Neural cell (in vitro differentiated cells): ENCODE results near the gene TNRC6A.

ENCODE experiments used
- CTCF ChIP-seq: fragments of 450-650 bp; IDR thresholded peaks from 2 replicates; pipeline ENCODE4 v1.5.1; 2014; ENCODE audit warnings: antibody characterized with exemption, mild to moderate bottlenecking, moderate library complexity; ENCODE audit not compliant: poor library complexity, severe bottlenecking
- EP300 ChIP-seq: fragments of 450-650 bp; conservative IDR thresholded peaks from 2 replicates; pipeline ENCODE4 v1.6.1; 2014; ENCODE audit warnings: antibody characterized with exemption, mild to moderate bottlenecking, moderate library complexity; ENCODE audit not compliant: poor library complexity, severe bottlenecking
- EZH2 ChIP-seq: fragments of 200-600, 300-800 bp; shearing (Covaris generic), sonication (generic); IDR thresholded peaks from 2 replicates; pipeline ENCODE4 v1.6.1; 2014; ENCODE audit warnings: antibody characterized with exemption, low read length, borderline replicate concordance, mild to moderate bottlenecking; ENCODE audit not compliant: insufficient read depth, poor library complexity, severe bottlenecking
- MXI1 ChIP-seq: fragments of 450-650 bp; conservative IDR thresholded peaks from 2 replicates; pipeline ENCODE4 v1.6.1; 2014; ENCODE audit warnings: antibody characterized with exemption, mild to moderate bottlenecking; ENCODE audit not compliant: poor library complexity, severe bottlenecking
- RAD21 ChIP-seq: fragments of 450-650 bp; conservative IDR thresholded peaks from 2 replicates; pipeline ENCODE4 v1.6.1; 2014; ENCODE audit warnings: antibody characterized with exemption, mild to moderate bottlenecking, moderate library complexity

DNA sequence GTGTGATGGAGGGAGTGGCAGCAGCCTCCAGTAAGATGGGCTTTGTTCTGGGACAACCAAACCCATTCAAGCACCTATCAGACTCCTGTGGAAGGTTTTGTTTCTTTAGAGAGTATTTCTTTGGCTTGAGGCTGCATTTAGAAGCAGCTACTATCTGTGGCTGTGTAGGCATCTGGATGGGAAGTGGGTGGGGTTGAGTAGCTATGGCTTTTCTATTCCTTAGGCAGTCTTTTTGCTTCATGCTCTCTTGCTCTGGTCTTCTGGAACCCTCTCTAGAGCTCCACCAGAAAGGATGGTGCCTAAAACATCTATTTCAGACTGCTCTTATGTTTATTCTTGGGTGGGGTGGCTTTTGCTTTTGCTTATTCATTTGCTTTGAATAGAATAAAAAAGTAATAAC, 19.9 kb downstream of the TNRC6A start:
- TF ChIP-seq EZH2 (no peak), CTCF (no peak), RAD21 (no peak), MXI1 (no peak), EP300 (no peak)
